Naive thymus-derived CD8-positive, alpha-beta T cell (primary cell): ENCODE measurements around the gene LOXHD1. TPM values are rescaled to one million over a fixed set of nuclear protein-coding genes. Genes with fewer than 3 reads are reported as not detected.

Experiments used
- ATAC-seq, 2 donors: fragments of 150-1000 bp; cut with Tn5 transposase in 1 of 2; sonication (Bioruptor Pico), chemical (Tn5 transposase) in 1 of 2; 1 replicate in 1 of 2; 2 replicates in 1 of 2; pipeline ENCODE4 v1.10.0; 2021; ENCODE audit warnings: mild to moderate bottlenecking in 2 of 2, moderate library complexity in 2 of 2
- POLR2A ChIA-PET: fragments of 350-600 bp; sonication (Branson Sonifier 250); formaldehyde crosslinking; loops from one replicate; lab custom pipeline; 2021; ENCODE audit warnings: antibody characterized with exemption; lab: Charles Lee
- DNase-seq, 10 donors: peaks; one replicate each; pipeline versions ENCODE4 v3.0.0 to v3.0.0-alpha.2; 2020 to 2022
- H3K27ac Mint-ChIP-seq, 10 donors: one replicate each; pipeline ENCODE4 v1.8.0; 2020 to 2022; ENCODE audit warnings: mild to moderate bottlenecking in 10 of 10, mixed read lengths in 10 of 10, moderate library complexity in 4 of 10, inconsistent platforms in 1 of 10
- H3K27me3 Mint-ChIP-seq, 5 donors: one replicate each; pipeline ENCODE4 v1.8.0; 2021 to 2022; ENCODE audit warnings: mixed read lengths in 5 of 5
- H3K36me3 Mint-ChIP-seq, 3 donors: one replicate each; pipeline ENCODE4 v1.8.0; 2020 to 2022; ENCODE audit warnings: mixed read lengths in 3 of 3, mild to moderate bottlenecking in 2 of 3, inconsistent platforms in 1 of 3
- H3K4me1 Mint-ChIP-seq, 4 donors: one replicate each; pipeline ENCODE4 v1.8.0; 2021 to 2022; ENCODE audit warnings: mixed read lengths in 4 of 4
- H3K4me3 Mint-ChIP-seq, 10 donors: one replicate each; pipeline ENCODE4 v1.8.0; 2020 to 2022; ENCODE audit warnings: mild to moderate bottlenecking in 10 of 10, mixed read lengths in 10 of 10, moderate library complexity in 6 of 10, inconsistent platforms in 1 of 10
- H3K9me3 Mint-ChIP-seq, 9 donors: one replicate each; pipeline ENCODE4 v1.8.0; 2020 to 2022; ENCODE audit warnings: mixed read lengths in 9 of 9, mild to moderate bottlenecking in 3 of 9, inconsistent platforms in 1 of 9, moderate library complexity in 1 of 9
- polyA plus RNA-seq, 3 donors: library from polyadenylated mRNA; unstranded; fragments of 300-500 nt; fragmentation: Illumina TruSeq; gene quantifications; one replicate each; pipeline ENCODE4 v1.2.3, GENCODE V29; 2021
- total RNA-seq, 8 experiments: library from RNA in 2 of 8; stranded (reverse) in 2 of 8; gene quantifications; one replicate each; pipeline ENCODE4 v1.2.3 and lab custom pipeline; 2021 to 2026

Gene LOXHD1
- total and polyA plus RNA-seq, 5 experiments from 2014 or later, result 0.08 to 0.39 TPM; not detected in 3

DNA sequence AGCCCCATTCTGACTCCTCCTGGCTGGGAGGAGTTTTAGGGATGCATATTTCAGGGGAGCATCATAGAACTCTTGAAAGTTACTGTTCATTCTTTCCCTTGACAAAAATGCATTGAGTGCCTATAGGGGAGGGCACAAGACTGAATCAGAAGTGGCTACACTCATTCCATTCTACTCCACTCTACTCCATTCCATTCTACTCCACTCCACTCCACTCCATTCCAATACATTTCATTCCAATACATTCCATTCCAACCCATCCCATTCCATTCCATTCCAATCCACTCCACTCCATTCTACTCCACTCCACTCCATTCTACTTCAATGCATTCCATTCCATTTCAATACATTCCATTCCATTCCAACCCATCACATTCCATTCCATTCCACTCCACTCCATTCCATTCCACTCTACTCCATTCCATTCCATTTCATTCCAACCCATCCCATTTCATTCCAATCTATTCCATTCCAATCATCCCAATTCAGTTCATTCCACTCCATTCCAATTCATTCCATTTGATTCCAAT is 110.8 kb downstream of the LOXHD1 start:
- DNase-seq, result no peak
- no peaks in the 10 kb centered on the region for H3K36me3 Mint-ChIP-seq
- no peak for ATAC-seq
- H3K9me3 Mint-ChIP-seq, result peaks cover 0 to 5% (median 0%) of the 10 kb centered on the region in 9 donors
- H3K27ac Mint-ChIP-seq, result no peak overlapping the region
- POLR2A ChIA-PET, result no interaction called here
- H3K4me3 Mint-ChIP-seq, result no peak overlapping the region
- H3K4me1 Mint-ChIP-seq, result peaks cover 0 to 8% (median 4%) of the 10 kb centered on the region in 4 donors
- H3K27me3 Mint-ChIP-seq, result peaks cover 5 to 21% (median 12%) of the 10 kb centered on the region in 5 donors

DNA sequence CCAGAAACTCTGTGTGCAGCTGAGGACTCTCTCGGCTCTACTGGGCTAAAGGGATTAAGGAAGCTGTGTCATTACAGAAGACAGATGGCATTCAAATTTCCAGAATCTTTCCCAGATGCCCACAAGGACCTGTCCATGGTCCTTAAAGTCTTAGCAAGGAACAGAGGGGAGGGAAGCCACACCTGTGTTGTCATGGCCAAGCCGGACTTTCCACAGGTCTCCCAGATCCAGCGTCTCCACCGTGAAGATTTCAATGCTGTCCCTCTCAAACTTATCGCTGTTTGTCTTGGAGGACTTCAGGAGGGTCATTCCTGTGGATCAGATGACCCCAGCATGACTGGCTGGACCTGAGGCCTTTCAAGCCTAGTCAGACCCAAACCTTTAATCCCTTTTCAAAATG is 114.5 kb downstream of the LOXHD1 start:
- peaks cover 0 to 5% (median 0%) of the 10 kb centered on the region in 9 donors for H3K9me3 Mint-ChIP-seq
- H3K27me3 Mint-ChIP-seq, result peaks cover 5 to 14% (median 11%) of the 10 kb centered on the region in 5 donors
- ATAC-seq (no peak), DNase-seq (no peak)
- no peak overlapping the region for H3K4me3 Mint-ChIP-seq
- no peak overlapping the region for H3K27ac Mint-ChIP-seq
- POLR2A ChIA-PET, result no interaction called here
- no peaks in the 10 kb centered on the region for H3K36me3 Mint-ChIP-seq
- H3K4me1 Mint-ChIP-seq, result peaks cover 0 to 8% (median 4%) of the 10 kb centered on the region in 4 donors

DNA sequence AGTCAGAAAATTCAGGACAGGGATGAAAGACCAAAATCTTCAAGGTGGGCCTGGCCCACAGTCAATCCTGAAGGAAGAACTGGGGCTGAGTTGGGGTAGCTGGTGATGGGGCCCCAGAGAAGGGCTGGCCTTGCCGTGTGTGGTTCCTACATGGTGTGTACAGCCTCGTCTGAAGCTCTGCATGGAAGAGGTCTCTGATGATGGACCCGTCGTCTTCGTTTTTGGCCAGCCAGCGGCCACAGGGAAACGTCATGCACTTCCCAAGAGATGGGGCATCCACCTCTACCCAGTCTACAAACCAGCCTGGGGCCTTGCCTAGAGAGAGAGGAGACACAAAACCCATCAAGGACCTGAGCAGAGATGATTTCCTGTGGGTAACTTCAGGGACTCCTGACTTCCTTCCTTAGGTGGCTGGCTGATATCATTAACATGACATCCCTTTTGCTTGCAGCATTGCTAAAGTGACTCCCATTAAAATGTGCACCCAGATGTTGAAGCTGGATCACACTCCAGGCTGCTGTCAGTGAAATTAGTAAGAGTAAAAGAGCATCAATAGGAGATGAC is 115.3 kb downstream of the LOXHD1 start:
- H3K27me3 Mint-ChIP-seq, result peaks cover 4 to 12% (median 10%) of the 10 kb centered on the region in 5 donors
- H3K9me3 Mint-ChIP-seq, result peaks cover 0 to 5% (median 0%) of the 10 kb centered on the region in 9 donors
- DNase-seq, result no peak
- H3K36me3 Mint-ChIP-seq, result no peaks in the 10 kb centered on the region
- POLR2A ChIA-PET, result no interaction called here
- peaks cover 0 to 8% (median 4%) of the 10 kb centered on the region in 4 donors for H3K4me1 Mint-ChIP-seq
- peak overlapping the region in 1 of 10 donors; percentile 11 for H3K4me3 Mint-ChIP-seq
- H3K27ac Mint-ChIP-seq, result no peak overlapping the region
- no peak for ATAC-seq

DNA sequence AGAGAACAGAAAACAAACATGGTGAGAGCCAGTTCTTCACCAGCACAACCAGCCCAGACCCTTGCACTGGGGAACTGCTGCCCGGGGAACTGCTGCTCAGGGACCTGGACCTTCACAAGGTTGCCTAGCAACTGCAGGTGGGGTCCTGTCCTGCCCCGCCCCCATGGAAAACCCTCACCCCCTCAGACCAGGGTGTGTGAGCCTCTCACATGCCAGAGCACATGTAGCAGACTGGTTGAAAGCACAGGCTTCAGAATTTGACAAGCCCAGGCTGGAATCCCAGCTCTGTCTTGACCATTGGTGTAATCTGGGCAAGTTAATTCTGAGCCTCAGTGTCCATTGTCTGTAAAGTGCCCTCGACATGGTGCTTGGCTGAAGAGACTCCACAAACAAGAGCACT is 118.6 kb downstream of the LOXHD1 start:
- ATAC-seq (no peak), DNase-seq (no peak)
- H3K36me3 Mint-ChIP-seq, result no peaks in the 10 kb centered on the region
- H3K9me3 Mint-ChIP-seq, result no peaks in the 10 kb centered on the region
- peaks cover 0 to 11% (median 5%) of the 10 kb centered on the region in 5 donors for H3K27me3 Mint-ChIP-seq
- peaks cover 2 to 8% (median 4%) of the 10 kb centered on the region in 4 donors for H3K4me1 Mint-ChIP-seq
- POLR2A ChIA-PET, result no interaction called here
- no peak overlapping the region for H3K4me3 Mint-ChIP-seq
- H3K27ac Mint-ChIP-seq, result no peak overlapping the region

DNA sequence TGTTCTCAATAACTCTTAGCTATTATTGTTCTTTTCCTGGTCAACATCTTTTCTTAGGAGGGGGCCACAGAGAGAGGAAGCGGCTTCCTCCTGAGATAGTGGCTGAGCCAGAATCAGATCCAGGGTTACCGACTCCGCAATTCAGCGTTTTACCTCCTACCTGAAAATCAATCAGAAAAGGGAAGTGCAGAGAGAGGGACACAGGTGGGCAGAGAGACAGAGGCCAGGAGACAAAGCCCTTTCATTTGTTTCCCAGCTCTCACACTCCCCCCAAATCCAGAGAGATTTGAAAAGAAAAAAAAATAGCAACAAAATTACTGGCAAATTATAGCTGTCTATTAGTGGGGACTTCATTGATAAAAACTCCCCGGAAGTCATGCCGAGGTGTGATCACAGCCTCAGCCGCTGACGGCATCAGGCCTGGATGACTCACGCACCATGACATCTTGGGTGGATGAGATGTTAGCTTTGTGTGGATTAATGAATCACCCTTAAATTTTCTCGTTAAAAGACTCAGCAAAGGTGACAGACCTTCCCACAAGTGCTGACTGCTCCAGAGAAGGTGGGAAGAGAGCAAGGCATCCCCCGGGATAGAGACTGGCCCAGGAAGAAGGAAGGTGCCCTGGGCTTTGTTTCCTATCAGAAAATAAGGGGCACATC is 120.7 kb downstream of the LOXHD1 start:
- H3K4me1 Mint-ChIP-seq, result peaks cover 0 to 2% (median 0%) of the 10 kb centered on the region in 4 donors
- no peak overlapping the region for H3K4me3 Mint-ChIP-seq
- POLR2A ChIA-PET, result no interaction called here
- DNase-seq (no peak), ATAC-seq (no peak)
- H3K27me3 Mint-ChIP-seq, result peaks cover 0 to 17% (median 5%) of the 10 kb centered on the region in 5 donors
- H3K9me3 Mint-ChIP-seq, result no peaks in the 10 kb centered on the region
- H3K36me3 Mint-ChIP-seq, result no peaks in the 10 kb centered on the region
- no peak overlapping the region for H3K27ac Mint-ChIP-seq

DNA sequence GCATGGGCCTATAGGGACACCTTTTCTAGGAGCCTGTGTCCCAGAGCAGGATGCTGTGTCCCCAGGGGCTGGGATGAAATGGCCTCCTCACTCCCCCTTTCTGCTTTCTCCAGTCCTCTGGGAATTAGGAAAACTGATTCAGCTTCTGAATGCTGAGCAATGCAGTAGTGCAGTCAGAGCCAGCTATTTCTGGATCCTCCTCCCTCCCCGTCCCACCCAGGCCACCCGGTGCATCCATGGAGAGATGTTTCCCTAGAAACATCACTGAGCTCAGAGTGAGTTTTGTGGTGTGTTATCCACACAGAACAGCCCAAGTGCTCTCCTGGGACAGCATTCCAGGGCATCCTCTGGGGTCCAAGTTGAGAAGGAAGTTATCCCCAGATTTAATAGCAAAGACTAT is 125.5 kb downstream of the LOXHD1 start:
- DNase-seq, result no peak
- peaks cover 0 to 12% (median 2%) of the 10 kb centered on the region in 5 donors for H3K27me3 Mint-ChIP-seq
- H3K9me3 Mint-ChIP-seq, result no peaks in the 10 kb centered on the region
- ATAC-seq, result no peak
- H3K27ac Mint-ChIP-seq, result no peak overlapping the region
- H3K4me3 Mint-ChIP-seq, result no peak overlapping the region
- H3K4me1 Mint-ChIP-seq, result peaks cover 0 to 2% (median 0%) of the 10 kb centered on the region in 4 donors
- H3K36me3 Mint-ChIP-seq, result no peaks in the 10 kb centered on the region
- POLR2A ChIA-PET, result interaction anchor here (0.6 kb wide), 1 partner anchor 431 kb away, joined by 3 read pairs; no protein-coding TSS in a partner anchor

DNA sequence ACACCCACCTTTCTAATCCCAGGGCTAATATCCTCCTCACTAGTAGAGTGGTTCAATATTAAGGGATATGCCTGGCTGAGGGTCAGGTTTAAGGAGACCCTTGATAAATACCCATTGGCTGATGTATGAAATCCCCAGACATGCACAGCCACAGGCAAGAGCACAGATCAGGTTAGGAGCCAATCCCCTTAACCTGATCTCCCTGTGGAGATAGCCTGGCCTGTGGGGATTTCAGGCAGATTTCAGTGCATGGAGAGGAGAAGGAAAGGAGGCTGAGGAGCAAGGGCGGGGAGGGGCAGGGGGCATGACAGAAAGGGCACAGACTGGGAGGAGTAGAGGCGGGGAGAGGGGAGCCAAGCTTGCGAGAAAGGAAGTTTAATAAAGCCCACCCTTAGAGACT is 129.0 kb downstream of the LOXHD1 start:
- DNase-seq, result no peak

DNA sequence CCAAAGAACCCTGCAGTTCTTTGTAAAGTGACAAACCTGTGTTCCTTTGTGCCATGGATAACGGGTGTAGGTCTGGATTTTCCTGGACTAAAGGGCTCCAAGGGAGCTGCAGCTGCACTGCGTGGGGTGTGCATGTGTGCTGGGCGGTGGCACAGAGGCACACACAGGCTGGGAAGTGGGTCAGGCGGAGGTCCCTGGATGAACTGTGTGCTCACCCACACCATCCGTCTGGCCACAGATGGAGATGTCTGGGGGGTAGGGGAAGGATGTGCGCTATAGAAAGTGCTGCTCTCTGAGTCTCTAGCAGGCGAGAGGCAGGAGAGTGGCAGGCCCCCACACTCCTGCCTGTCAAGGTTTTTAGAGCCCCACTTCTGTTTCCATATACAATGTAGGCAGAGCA is 137.2 kb downstream of the LOXHD1 start:
- H3K36me3 Mint-ChIP-seq, result no peaks in the 10 kb centered on the region

More for the DNA sequence above, 129.0 kb downstream of the LOXHD1 start:
- POLR2A ChIA-PET, result no interaction called here
- H3K27ac Mint-ChIP-seq, result no peak overlapping the region
- no peak overlapping the region for H3K4me3 Mint-ChIP-seq
- ATAC-seq, result no peak
- H3K36me3 Mint-ChIP-seq, result no peaks in the 10 kb centered on the region
- H3K4me1 Mint-ChIP-seq, result no peaks in the 10 kb centered on the region
- no peaks in the 10 kb centered on the region for H3K9me3 Mint-ChIP-seq
- H3K27me3 Mint-ChIP-seq, result peaks cover 2 to 15% (median 8%) of the 10 kb centered on the region in 5 donors

DNA sequence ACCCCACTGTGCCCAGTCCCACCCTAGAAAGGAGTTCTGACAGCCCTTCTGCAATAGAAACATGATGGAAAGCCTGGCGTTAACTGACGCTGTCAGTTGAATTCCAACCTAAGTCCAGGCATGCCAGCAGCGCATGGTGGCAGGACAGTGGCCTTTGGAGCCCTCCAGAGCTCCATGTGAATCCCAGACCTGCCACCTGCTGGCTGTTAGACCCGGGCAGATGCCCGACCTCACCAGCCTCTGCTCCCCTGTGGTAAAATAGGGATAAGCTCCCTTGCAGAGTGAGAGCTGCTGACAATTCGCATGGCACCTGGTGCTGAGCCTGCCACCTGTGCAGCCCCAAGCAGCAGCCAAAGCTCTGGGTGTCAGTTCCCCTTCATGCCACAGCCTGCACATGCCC is 138.6 kb downstream of the LOXHD1 start:
- POLR2A ChIA-PET, result no interaction called here
- DNase-seq (no peak), ATAC-seq (no peak)
- peaks cover 0 to under 1% (median 0%) of the 10 kb centered on the region in 3 donors for H3K36me3 Mint-ChIP-seq
- peaks cover 0 to 3% (median 0%) of the 10 kb centered on the region in 9 donors for H3K9me3 Mint-ChIP-seq
- H3K4me3 Mint-ChIP-seq, result no peak overlapping the region
- no peak overlapping the region for H3K27ac Mint-ChIP-seq
- no peaks in the 10 kb centered on the region for H3K4me1 Mint-ChIP-seq
- H3K27me3 Mint-ChIP-seq, result peaks cover 0 to 12% (median 8%) of the 10 kb centered on the region in 5 donors

More for the DNA sequence above, 137.2 kb downstream of the LOXHD1 start:
- ATAC-seq, result no peak
- Mint-ChIP-seq H3K4me3 (no peak overlapping the region), H3K4me1 (no peaks in the 10 kb centered on the region), H3K9me3 (no peaks in the 10 kb centered on the region), H3K27me3 (peaks cover 0 to 12% (median 8%) of the 10 kb centered on the region in 5 donors), H3K27ac (no peak overlapping the region)
- POLR2A ChIA-PET, result no interaction called here
- DNase-seq, result no peak

DNA sequence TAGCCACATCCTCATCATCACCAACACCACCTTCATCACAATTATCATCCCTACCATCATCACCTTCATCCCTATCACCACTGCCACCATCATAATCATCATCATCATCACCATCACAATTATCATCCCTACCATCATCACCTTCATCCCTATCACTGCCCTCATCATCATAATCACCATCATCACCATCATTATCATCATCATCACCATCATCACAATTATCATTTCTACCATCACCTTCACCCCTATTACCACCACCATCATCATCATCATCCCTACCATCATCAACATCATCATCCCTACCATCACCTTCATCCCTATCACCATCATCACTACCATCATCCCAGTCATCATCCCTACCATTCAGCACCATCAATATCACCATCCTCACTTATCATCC is 140.5 kb downstream of the LOXHD1 start:
- Mint-ChIP-seq H3K4me1 (no peaks in the 10 kb centered on the region), H3K36me3 (peaks cover 0 to 5% (median 0%) of the 10 kb centered on the region in 3 donors), H3K4me3 (no peak overlapping the region), H3K9me3 (peaks cover 0 to 15% (median 2%) of the 10 kb centered on the region in 9 donors), H3K27ac (no peak overlapping the region), H3K27me3 (peaks cover 2 to 22% (median 9%) of the 10 kb centered on the region in 5 donors)
- POLR2A ChIA-PET, result no interaction called here
- ATAC-seq (no peak), DNase-seq (no peak)

DNA sequence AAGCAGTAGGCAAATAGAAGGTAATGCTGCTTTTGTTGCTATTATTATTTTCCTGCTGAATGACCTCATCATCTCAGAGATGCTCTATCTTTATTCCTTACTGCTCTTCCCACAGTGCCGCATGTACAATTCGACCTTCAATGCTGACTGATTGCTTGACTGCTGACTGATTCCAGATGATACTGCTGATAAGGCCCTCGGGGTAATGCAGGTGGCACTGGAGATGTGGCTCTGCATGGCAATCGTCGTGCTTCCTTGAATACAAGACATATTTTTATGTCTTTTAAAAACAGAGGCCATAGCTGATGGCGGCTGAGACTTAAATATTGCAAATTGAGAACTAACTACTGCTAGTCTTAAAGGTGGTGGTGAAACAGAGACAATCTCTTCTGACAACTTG is 146.6 kb downstream of the LOXHD1 start:
- no peak overlapping the region for H3K4me3 Mint-ChIP-seq
- H3K9me3 Mint-ChIP-seq, result peaks cover 0 to 15% (median 2%) of the 10 kb centered on the region in 9 donors
- ATAC-seq (no peak), DNase-seq (no peak)
- H3K4me1 Mint-ChIP-seq, result no peaks in the 10 kb centered on the region
- peaks cover 3 to 20% (median 7%) of the 10 kb centered on the region in 5 donors for H3K27me3 Mint-ChIP-seq
- peaks cover 0 to 5% (median 0%) of the 10 kb centered on the region in 3 donors for H3K36me3 Mint-ChIP-seq
- no peak overlapping the region for H3K27ac Mint-ChIP-seq
- POLR2A ChIA-PET, result no interaction called here

DNA sequence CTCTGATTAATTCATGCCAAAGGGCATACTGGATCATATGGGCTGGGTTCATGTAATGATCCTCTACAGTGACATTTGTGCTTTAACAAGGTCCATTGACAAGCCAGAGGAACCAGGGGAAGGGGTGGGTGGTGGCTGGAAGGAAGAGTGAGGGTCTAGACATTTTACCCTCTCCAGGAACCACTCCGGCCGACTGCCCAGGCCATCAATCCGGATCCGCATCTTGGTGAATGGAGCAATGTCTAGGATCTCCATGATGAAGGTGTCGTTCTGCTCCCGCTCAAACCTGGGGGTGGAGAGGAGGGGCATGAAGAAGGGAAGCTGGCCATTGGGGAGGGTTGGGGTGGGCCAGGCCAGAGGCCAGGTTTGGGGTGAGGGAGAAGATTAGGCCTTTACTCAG is 147.5 kb downstream of the LOXHD1 start:
- POLR2A ChIA-PET, result no interaction called here
- H3K4me1 Mint-ChIP-seq, result no peaks in the 10 kb centered on the region
- H3K27ac Mint-ChIP-seq, result no peak overlapping the region
- H3K9me3 Mint-ChIP-seq, result peaks cover 0 to 15% (median 2%) of the 10 kb centered on the region in 9 donors
- peaks cover 0 to 5% (median 0%) of the 10 kb centered on the region in 3 donors for H3K36me3 Mint-ChIP-seq
- no peak overlapping the region for H3K4me3 Mint-ChIP-seq
- H3K27me3 Mint-ChIP-seq, result peaks cover 4 to 21% (median 7%) of the 10 kb centered on the region in 5 donors
- no peak for DNase-seq
- ATAC-seq, result no peak

DNA sequence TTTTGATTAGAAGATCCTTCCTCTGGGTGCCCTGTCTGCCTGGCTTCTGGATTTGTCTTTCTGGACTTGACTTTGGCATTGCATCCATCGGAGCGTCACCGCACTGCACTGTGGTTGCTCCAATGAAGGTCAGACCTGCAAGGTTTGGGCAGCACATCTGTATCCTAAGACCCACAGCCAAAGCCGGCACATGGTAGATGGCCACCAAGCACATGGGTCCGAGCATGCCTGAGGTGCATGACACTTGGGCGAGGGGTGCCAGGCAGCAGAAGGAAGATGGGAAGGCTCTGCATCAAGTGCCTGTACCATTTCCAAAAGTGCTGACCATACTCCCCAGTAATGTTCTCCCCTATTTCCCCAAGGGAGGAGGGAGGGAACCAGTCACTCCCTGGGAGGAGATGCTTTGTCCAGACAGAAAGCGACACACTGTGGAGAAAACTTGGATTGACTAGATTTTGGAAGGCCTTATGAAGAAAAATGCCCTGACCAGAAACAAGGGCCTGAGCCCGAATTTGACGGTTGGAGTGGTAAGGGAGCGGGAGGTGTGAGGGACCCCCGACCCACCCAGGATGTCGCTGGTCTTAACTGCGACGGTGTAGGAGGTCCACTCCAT is 149.9 kb downstream of the LOXHD1 start:
- Mint-ChIP-seq H3K36me3 (no peaks in the 10 kb centered on the region), H3K9me3 (peaks cover 0 to under 1% (median 0%) of the 10 kb centered on the region in 9 donors), H3K4me3 (no peak overlapping the region), H3K4me1 (no peaks in the 10 kb centered on the region), H3K27me3 (peaks cover 2 to 26% (median 4%) of the 10 kb centered on the region in 5 donors), H3K27ac (peak overlapping the region in 1 of 10 donors; percentile 11)
- POLR2A ChIA-PET, result no interaction called here
- ATAC-seq (no peak), DNase-seq (no peak)
